Fibroblast of lung (primary cell): Measurements from ENCODE around the gene COPE. TPM values are rescaled to one million over a fixed set of nuclear protein-coding genes. Genes with fewer than 3 reads are reported as not detected.

Source experiments
- DNase-seq, 2 donors: peaks; one replicate each; pipeline versions ENCODE4 v3.0.0 to v3.0.0-alpha.2; 2010; ENCODE audit warnings: low read depth in 2 of 2
- H2AFZ ChIP-seq: 2 replicates; pipeline ENCODE4 v1.5.1; 2012; ENCODE audit warnings: low read length, control low read depth, inconsistent platforms
- H3K27ac ChIP-seq: 2 replicates; pipeline ENCODE4 v1.5.1; 2011; ENCODE audit warnings: low read length, control low read depth; ENCODE audit not compliant: insufficient read depth
- H3K27me3 ChIP-seq: 2 replicates; pipeline ENCODE4 v1.5.1; 2011; ENCODE audit warnings: mild to moderate bottlenecking, low read length; ENCODE audit not compliant: control insufficient read depth, insufficient read depth
- H3K36me3 ChIP-seq: 2 replicates; pipeline ENCODE4 v1.5.1; 2011; ENCODE audit warnings: low read length; ENCODE audit not compliant: control insufficient read depth, insufficient read depth
- H3K4me1 ChIP-seq: 2 replicates; pipeline ENCODE4 v1.5.1; 2011; ENCODE audit warnings: low read length; ENCODE audit not compliant: control insufficient read depth, insufficient read depth; ENCODE audit errors: extremely low read depth
- H3K4me2 ChIP-seq: 2 replicates; pipeline ENCODE4 v1.5.1; 2011; ENCODE audit warnings: low read length, control low read depth; ENCODE audit not compliant: insufficient read depth; ENCODE audit errors: extremely low read depth
- H3K4me3 ChIP-seq, 4 experiments: fragments of 200-600 bp in 1 of 4; sonication (generic) in 1 of 4; replicated peaks in 1 of 4; 2 replicates each; pipeline ENCODE4 v1.5.1; 2011 to 2016; ENCODE audit warnings: low read length in 4 of 4, low read depth in 3 of 4, mild to moderate bottlenecking in 3 of 4, control low read depth in 2 of 4, inconsistent platforms in 1 of 4, mixed read lengths in 1 of 4; ENCODE audit not compliant: insufficient read depth in 1 of 4; ENCODE audit errors: control extremely low read depth in 1 of 4
- H3K79me2 ChIP-seq: 2 replicates; pipeline ENCODE4 v1.5.1; 2012; ENCODE audit warnings: mild to moderate bottlenecking, low read length, inconsistent platforms; ENCODE audit not compliant: control insufficient read depth, insufficient read depth
- H3K9ac ChIP-seq: 2 replicates; pipeline ENCODE4 v1.5.1; 2011; ENCODE audit warnings: mild to moderate bottlenecking, low read length, control low read depth; ENCODE audit not compliant: insufficient read depth
- H3K9me3 ChIP-seq: 2 replicates; pipeline ENCODE4 v1.5.1; 2012; ENCODE audit warnings: low read depth, low read length; ENCODE audit not compliant: control insufficient read depth, insufficient read depth
- H4K20me1 ChIP-seq: 2 replicates; pipeline ENCODE4 v1.5.1; 2011; ENCODE audit warnings: low read length; ENCODE audit not compliant: control insufficient read depth, insufficient read depth; ENCODE audit errors: extremely low read depth
- CTCF ChIP-seq, 2 donors: IDR thresholded peaks in 1 of 2; conservative IDR thresholded peaks in 1 of 2; 1 replicate in 1 of 2; 2 replicates in 1 of 2; pipeline ENCODE4 v1.5.1; 2011 to 2012; ENCODE audit warnings: low read length in 2 of 2, control low read depth in 1 of 2, inconsistent platforms in 1 of 2, low read depth in 1 of 2, mild to moderate bottlenecking in 1 of 2
- EZH2 ChIP-seq: IDR thresholded peaks from 2 replicates; pipeline ENCODE4 v1.5.1; 2012; ENCODE audit warnings: low read length, control low read depth, mild to moderate bottlenecking; ENCODE audit errors: missing control alignments
- polyA plus RNA-seq, 2 donors: library from polyadenylated mRNA; depleted of rRNA in 1 of 2; stranded (reverse) in 1 of 2; unstranded in 1 of 2; fragments of >200 nt; gene quantifications; 2 replicates each; pipeline ENCODE4 v1.2.1, GENCODE V29; 2011 to 2012; ENCODE audit warnings: missing spikeins in 1 of 2
- total RNA-seq: library from RNA; depleted of rRNA; stranded (reverse); fragments of >200 nt; gene quantifications from 2 replicates; pipeline ENCODE4 v1.2.1, GENCODE V29; 2014

COPE gene
- total and polyA plus RNA-seq, 2 donors (not counting 1 experiment from before 2014, with no cell fraction given), result 146 to 182 TPM

GRCh38 chr19:18866800-18867123 is 52.4 kb downstream of the COPE start:
- Histone ChIP-seq H3K4me3 (no peak overlapping the region), H3K4me2 (no peak overlapping the region), H4K20me1 (no peaks in the 10 kb centered on the region), H2AFZ (no peak overlapping the region), H3K4me1 (no peaks in the 10 kb centered on the region), H3K36me3 (peaks cover 30% of the 10 kb centered on the region), H3K9me3 (no peaks in the 10 kb centered on the region), H3K27ac (no peak overlapping the region), H3K27me3 (no peaks in the 10 kb centered on the region), H3K9ac (no peak overlapping the region), H3K79me2 (no peaks in the 10 kb centered on the region)
- no peak for DNase-seq
- no peak for TF ChIP-seq CTCF (conservative IDR thresholded peaks at IDR 0.05 in 1 of 2, IDR thresholded peaks at IDR 0.05 in 1 of 2; ENCODE audit: low read depth in 1 of 2, low read length in 2 of 2)
- no peak for TF ChIP-seq EZH2

GRCh38 chr19:18865973-18866799 is 53.0 kb downstream of the COPE start:
- Histone ChIP-seq H3K9me3 (no peaks in the 10 kb centered on the region), H2AFZ (no peak overlapping the region), H4K20me1 (no peaks in the 10 kb centered on the region), H3K36me3 (peaks cover 31% of the 10 kb centered on the region), H3K27ac (no peak overlapping the region), H3K79me2 (no peaks in the 10 kb centered on the region), H3K4me1 (no peaks in the 10 kb centered on the region), H3K4me2 (no peak overlapping the region), H3K27me3 (no peaks in the 10 kb centered on the region), H3K4me3 (no peak overlapping the region), H3K9ac (no peak overlapping the region)
- peak; percentile 39 to 47 for DNase-seq
- peak; percentile 72 to 97 for TF ChIP-seq CTCF (conservative IDR thresholded peaks at IDR 0.05 in 1 of 2, IDR thresholded peaks at IDR 0.05 in 1 of 2; ENCODE audit: low read depth in 1 of 2, low read length in 2 of 2)
- TF ChIP-seq EZH2, result no peak

- H3K9me3 ChIP-seq, result no peaks in the 10 kb centered on the region
- DNase-seq, result no peak
- H2AFZ ChIP-seq, result no peak overlapping the region
- H3K4me3 ChIP-seq, result no peak overlapping the region
- peaks cover 39% of the 10 kb centered on the region for H3K36me3 ChIP-seq
- no peaks in the 10 kb centered on the region for H4K20me1 ChIP-seq
- no peaks in the 10 kb centered on the region for H3K27me3 ChIP-seq
- TF ChIP-seq CTCF (conservative IDR thresholded peaks at IDR 0.05 in 1 of 2, IDR thresholded peaks at IDR 0.05 in 1 of 2; ENCODE audit: low read depth in 1 of 2, low read length in 2 of 2) (no peak), EZH2 (no peak)
- no peaks in the 10 kb centered on the region for H3K79me2 ChIP-seq
- H3K27ac ChIP-seq, result no peak overlapping the region
- no peaks in the 10 kb centered on the region for H3K4me1 ChIP-seq
- no peak overlapping the region for H3K4me2 ChIP-seq
- no peak overlapping the region for H3K9ac ChIP-seq
Observed at GRCh38 chr19:18865106-18865972, 53.8 kb downstream of the COPE start.
